ENCODE results near the gene DPP9.

- TF ChIP-seq TBP (CRISPR knock-in tag; IDR thresholded peaks at IDR 0.05), result no peak
- TF ChIP-seq TRAFD1 (CRISPR knock-in tag; IDR thresholded peaks at IDR 0.05; ENCODE audit: borderline replicate concordance), result no peak
- no peak for TF ChIP-seq KAT7 (CRISPR knock-in tag; IDR thresholded peaks at IDR 0.05; ENCODE audit: borderline replicate concordance)
- no peak for TF ChIP-seq CREM (IDR thresholded peaks at IDR 0.05)
- TF ChIP-seq CREM (CRISPR knock-in tag; IDR thresholded peaks at IDR 0.05), result no peak
- no peak for TF ChIP-seq SP1 (IDR thresholded peaks at IDR 0.05)
- no peak for TF ChIP-seq SP1 (CRISPR knock-in tag; IDR thresholded peaks at IDR 0.05)
- TF ChIP-seq POLR2AphosphoS5 (IDR thresholded peaks at IDR 0.05; ENCODE audit: low read depth, low read length), result no peak
- TF ChIP-seq ATF1 (CRISPR knock-in tag; IDR thresholded peaks at IDR 0.05), result no peak
- TF ChIP-seq HINFP (CRISPR knock-in tag; IDR thresholded peaks at IDR 0.05; ENCODE audit: low read depth), result no peak
- TF ChIP-seq CTCF (CRISPR knock-in tag; IDR thresholded peaks at IDR 0.05), result no peak
- no peak for TF ChIP-seq CCDC6 (CRISPR knock-in tag; IDR thresholded peaks at IDR 0.05)
- TF ChIP-seq BCL6 (CRISPR knock-in tag; IDR thresholded peaks at IDR 0.05), result no peak
- no peak for TF ChIP-seq GABPA (IDR thresholded peaks at IDR 0.05; ENCODE audit: low read depth, low read length)
- no peak for TF ChIP-seq GABPA (CRISPR knock-in tag; IDR thresholded peaks at IDR 0.05; ENCODE audit: low read depth)
Measured at GRCh38 chr19:4703671-4704316, 19.8 kb downstream of the DPP9 start.
